ENCODE results near the gene CLEC1A. TPM values are rescaled to one million over a fixed set of nuclear protein-coding genes. Genes with fewer than 3 reads are reported as not detected.

CLEC1A gene
- total RNA-seq, 1 donor from 2014 or later: not detected

- Mint-ChIP-seq H3K27ac (no peak overlapping the region), H3K27me3 (no peaks in the 10 kb centered on the region), H3K36me3 (ENCODE audit: insufficient read depth) (no peaks in the 10 kb centered on the region), H3K4me1 (ENCODE audit: low read depth) (peaks cover 9% of the 10 kb centered on the region), H3K9me3 (ENCODE audit: low read depth) (no peaks in the 10 kb centered on the region), H3K4me3 (ENCODE audit: low read depth) (no peak overlapping the region)
- no peak for TF ChIP-seq CTCF (IDR thresholded peaks at IDR 0.05; ENCODE audit: unreplicated experiment)
- DNase-seq (ENCODE audit: low spot score, unreplicated experiment): no peak
Observed at GRCh38 chr12:10069976-10070375, 28.8 kb downstream of the CLEC1A start.

GRCh38 chr12:10069099-10069498, 29.7 kb downstream of the CLEC1A start:
- no peak for DNase-seq (ENCODE audit: low spot score, unreplicated experiment)
- no peaks in the 10 kb centered on the region for H3K27me3 Mint-ChIP-seq
- no peak overlapping the region for H3K4me3 Mint-ChIP-seq (ENCODE audit: low read depth)
- TF ChIP-seq CTCF (IDR thresholded peaks at IDR 0.05; ENCODE audit: unreplicated experiment): no peak
- H3K4me1 Mint-ChIP-seq (ENCODE audit: low read depth): peaks cover 9% of the 10 kb centered on the region
- no peaks in the 10 kb centered on the region for H3K36me3 Mint-ChIP-seq (ENCODE audit: insufficient read depth)
- no peaks in the 10 kb centered on the region for H3K9me3 Mint-ChIP-seq (ENCODE audit: low read depth)
- no peak overlapping the region for H3K27ac Mint-ChIP-seq

GRCh38 chr12:10068644-10069043, 30.1 kb downstream of the CLEC1A start:
- no peaks in the 10 kb centered on the region for H3K9me3 Mint-ChIP-seq (ENCODE audit: low read depth)
- DNase-seq (ENCODE audit: low spot score, unreplicated experiment): no peak
- no peak overlapping the region for H3K4me3 Mint-ChIP-seq (ENCODE audit: low read depth)
- no peaks in the 10 kb centered on the region for H3K36me3 Mint-ChIP-seq (ENCODE audit: insufficient read depth)
- H3K4me1 Mint-ChIP-seq (ENCODE audit: low read depth): peaks cover 9% of the 10 kb centered on the region
- no peaks in the 10 kb centered on the region for H3K27me3 Mint-ChIP-seq
- no peak overlapping the region for H3K27ac Mint-ChIP-seq
- TF ChIP-seq CTCF (IDR thresholded peaks at IDR 0.05; ENCODE audit: unreplicated experiment): no peak

GRCh38 chr12:10067942-10068341, 30.8 kb downstream of the CLEC1A start:
- Mint-ChIP-seq H3K4me3 (ENCODE audit: low read depth) (no peak overlapping the region), H3K27me3 (no peaks in the 10 kb centered on the region), H3K27ac (peak overlapping the region; percentile 57), H3K4me1 (ENCODE audit: low read depth) (peaks cover 9% of the 10 kb centered on the region), H3K36me3 (ENCODE audit: insufficient read depth) (no peaks in the 10 kb centered on the region), H3K9me3 (ENCODE audit: low read depth) (no peaks in the 10 kb centered on the region)
- no peak for DNase-seq (ENCODE audit: low spot score, unreplicated experiment)
- TF ChIP-seq CTCF (IDR thresholded peaks at IDR 0.05; ENCODE audit: unreplicated experiment): no peak

- Mint-ChIP-seq H3K4me1 (ENCODE audit: low read depth) (peaks cover 9% of the 10 kb centered on the region), H3K4me3 (ENCODE audit: low read depth) (no peak overlapping the region), H3K27me3 (no peaks in the 10 kb centered on the region), H3K36me3 (ENCODE audit: insufficient read depth) (no peaks in the 10 kb centered on the region), H3K27ac (no peak overlapping the region), H3K9me3 (ENCODE audit: low read depth) (no peaks in the 10 kb centered on the region)
- no peak for DNase-seq (ENCODE audit: low spot score, unreplicated experiment)
- no peak for TF ChIP-seq CTCF (IDR thresholded peaks at IDR 0.05; ENCODE audit: unreplicated experiment)
Observed at GRCh38 chr12:10067264-10067663, 31.5 kb downstream of the CLEC1A start.
